Uterus (tissue), 4 donors: ENCODE measurements around the gene DYNC1H1. TPM values are rescaled to one million over a fixed set of nuclear protein-coding genes. Genes with fewer than 3 reads are reported as not detected.

Source experiments
- DNase-seq, 2 donors: peaks; one replicate each; pipeline ENCODE4 v3.0.0-alpha.2; 2019 to 2020
- H3K27ac ChIP-seq, 2 donors: fragments of 200-600 bp; sonication (generic); 1 replicate in 1 of 2; 2 replicates in 1 of 2; pipeline ENCODE4 v1.5.1; 2016 to 2018
- H3K27me3 ChIP-seq, 2 donors: fragments of 200-600 bp; sonication (generic); one replicate each; pipeline ENCODE4 v1.5.1; 2018 to 2019; ENCODE audit warnings: control low read depth in 1 of 2
- H3K36me3 ChIP-seq, 2 donors: fragments of 200-600 bp; sonication (generic); one replicate each; pipeline ENCODE4 v1.5.1; 2019; ENCODE audit warnings: control low read depth in 1 of 2
- H3K4me1 ChIP-seq, 2 donors: fragments of 200-600 bp; sonication (generic); one replicate each; pipeline ENCODE4 v1.5.1; 2018 to 2019; ENCODE audit warnings: control low read depth in 1 of 2
- H3K4me3 ChIP-seq, 2 donors: fragments of 200-600 bp; sonication (generic); 1 replicate in 1 of 2; 2 replicates in 1 of 2; pipeline ENCODE4 v1.5.1; 2018 to 2019; ENCODE audit warnings: mild to moderate bottlenecking in 1 of 2
- H3K9me3 ChIP-seq, 2 donors: fragments of 200-600 bp; sonication (generic); one replicate each; pipeline ENCODE4 v1.5.1; 2019; ENCODE audit warnings: control low read depth in 1 of 2
- POLR2A ChIP-seq, 2 donors: fragments of 450-650 bp; IDR thresholded peaks; one replicate each; pipeline ENCODE4 v1.6.1; 2016; ENCODE audit warnings: antibody characterized with exemption in 2 of 2, mild to moderate bottlenecking in 1 of 2, moderate library complexity in 1 of 2
- intact Hi-C: fragments of 100-400 bp; cut with DNase I; formaldehyde crosslinking; loops from one replicate; pipeline ENCODE4 v1.15.1; 2023; ENCODE audit warnings: low total_unique reads
- total RNA-seq, 4 donors: library from RNA; depleted of rRNA in 3 of 4; stranded (reverse); fragments of >200 nt in 3 of 4; gene quantifications; one replicate each; pipeline versions ENCODE4 v1.1.0 to v1.2.4, GENCODE V29; 2014 to 2023
- TF ChIP-seq, protein P1 (sequence below), 4 experiments: fragments of 200-600 bp in 2 of 4; fragments of 450-650 bp in 2 of 4; sonication (generic) in 2 of 4; IDR thresholded peaks; one replicate each; pipeline ENCODE4 v1.5.1; 2016 to 2019; ENCODE audit warnings: antibody characterized with exemption in 4 of 4, mild to moderate bottlenecking in 2 of 4, moderate library complexity in 1 of 4
- donor health status: DM: yes; HTN: yes; CAD: no.

The DYNC1H1 gene
- total RNA-seq = 100 to 1,000 TPM; 251 to 634 (median 479) TPM

DNA sequence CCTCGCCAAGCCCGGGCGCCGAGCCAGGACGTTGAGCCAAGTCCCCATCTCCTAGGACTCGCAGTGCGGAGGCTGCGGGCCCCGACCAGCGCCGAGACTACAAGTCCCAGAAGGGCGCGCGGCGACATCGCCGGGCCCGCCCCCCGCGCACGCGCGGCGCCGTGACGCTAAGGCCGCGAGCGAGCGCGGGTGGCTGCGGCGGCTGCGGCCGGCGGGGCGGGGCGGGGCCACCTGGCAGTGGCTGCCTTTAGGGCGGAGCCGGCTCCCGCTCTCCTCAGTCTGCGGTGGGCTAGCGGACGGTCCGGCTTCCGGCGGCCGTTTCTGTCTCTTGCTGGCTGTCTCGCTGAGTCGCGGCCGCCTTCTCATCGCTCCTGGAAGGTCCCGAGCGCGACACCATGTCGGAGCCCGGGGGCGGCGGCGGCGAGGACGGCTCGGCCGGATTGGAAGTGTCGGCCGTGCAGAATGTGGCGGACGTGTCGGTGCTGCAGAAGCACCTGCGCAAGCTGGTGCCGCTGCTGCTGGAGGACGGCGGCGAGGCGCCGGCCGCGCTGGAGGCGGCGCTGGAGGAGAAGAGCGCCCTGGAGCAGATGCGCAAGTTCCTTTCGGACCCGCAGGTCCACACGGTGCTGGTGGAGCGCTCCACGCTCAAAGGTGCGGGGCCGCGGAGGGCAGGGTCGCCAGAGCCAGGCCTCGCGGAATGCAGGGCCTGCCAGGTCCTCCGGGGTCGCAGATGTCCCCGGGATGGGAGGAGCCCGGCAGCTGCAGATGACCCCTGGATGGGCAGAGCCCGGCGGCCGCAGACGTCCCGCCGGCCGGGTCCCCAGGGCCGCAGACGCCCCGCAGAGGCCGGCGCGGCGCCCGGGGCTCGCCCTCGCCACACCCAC lies at the start of gene DYNC1H1:
DYNC1H1 (plus strand) TSS at position 277 of the 884 bp plus-strand sequence; CDS start at position 396, 119 bp downstream.
- DNase-seq = peak; percentile 96 to 97
- Histone ChIP-seq H3K9me3 (no peaks in the 10 kb centered on the region), H3K36me3 (no peaks in the 10 kb centered on the region), H3K27me3 (no peaks in the 10 kb centered on the region), H3K4me3 (peak within 1 kb of the TSS; percentile 74 to 78), H3K27ac (peak within 1 kb of the TSS; percentile 90), H3K4me1 (peaks cover 0 to 7% of the 10 kb centered on the region in 2 donors)
- peak; percentile 99 to 100 for TF ChIP-seq POLR2A (IDR thresholded peaks at IDR 0.05)
- TF ChIP-seq, protein P1, sequence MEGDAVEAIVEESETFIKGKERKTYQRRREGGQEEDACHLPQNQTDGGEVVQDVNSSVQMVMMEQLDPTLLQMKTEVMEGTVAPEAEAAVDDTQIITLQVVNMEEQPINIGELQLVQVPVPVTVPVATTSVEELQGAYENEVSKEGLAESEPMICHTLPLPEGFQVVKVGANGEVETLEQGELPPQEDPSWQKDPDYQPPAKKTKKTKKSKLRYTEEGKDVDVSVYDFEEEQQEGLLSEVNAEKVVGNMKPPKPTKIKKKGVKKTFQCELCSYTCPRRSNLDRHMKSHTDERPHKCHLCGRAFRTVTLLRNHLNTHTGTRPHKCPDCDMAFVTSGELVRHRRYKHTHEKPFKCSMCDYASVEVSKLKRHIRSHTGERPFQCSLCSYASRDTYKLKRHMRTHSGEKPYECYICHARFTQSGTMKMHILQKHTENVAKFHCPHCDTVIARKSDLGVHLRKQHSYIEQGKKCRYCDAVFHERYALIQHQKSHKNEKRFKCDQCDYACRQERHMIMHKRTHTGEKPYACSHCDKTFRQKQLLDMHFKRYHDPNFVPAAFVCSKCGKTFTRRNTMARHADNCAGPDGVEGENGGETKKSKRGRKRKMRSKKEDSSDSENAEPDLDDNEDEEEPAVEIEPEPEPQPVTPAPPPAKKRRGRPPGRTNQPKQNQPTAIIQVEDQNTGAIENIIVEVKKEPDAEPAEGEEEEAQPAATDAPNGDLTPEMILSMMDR (IDR thresholded peaks at IDR 0.05) = no peak
- intact Hi-C loops = loop anchor here (5.0 kb wide), 1 partner anchor 123 kb away; the partner anchor contains the start of gene HSP90AA1

DNA sequence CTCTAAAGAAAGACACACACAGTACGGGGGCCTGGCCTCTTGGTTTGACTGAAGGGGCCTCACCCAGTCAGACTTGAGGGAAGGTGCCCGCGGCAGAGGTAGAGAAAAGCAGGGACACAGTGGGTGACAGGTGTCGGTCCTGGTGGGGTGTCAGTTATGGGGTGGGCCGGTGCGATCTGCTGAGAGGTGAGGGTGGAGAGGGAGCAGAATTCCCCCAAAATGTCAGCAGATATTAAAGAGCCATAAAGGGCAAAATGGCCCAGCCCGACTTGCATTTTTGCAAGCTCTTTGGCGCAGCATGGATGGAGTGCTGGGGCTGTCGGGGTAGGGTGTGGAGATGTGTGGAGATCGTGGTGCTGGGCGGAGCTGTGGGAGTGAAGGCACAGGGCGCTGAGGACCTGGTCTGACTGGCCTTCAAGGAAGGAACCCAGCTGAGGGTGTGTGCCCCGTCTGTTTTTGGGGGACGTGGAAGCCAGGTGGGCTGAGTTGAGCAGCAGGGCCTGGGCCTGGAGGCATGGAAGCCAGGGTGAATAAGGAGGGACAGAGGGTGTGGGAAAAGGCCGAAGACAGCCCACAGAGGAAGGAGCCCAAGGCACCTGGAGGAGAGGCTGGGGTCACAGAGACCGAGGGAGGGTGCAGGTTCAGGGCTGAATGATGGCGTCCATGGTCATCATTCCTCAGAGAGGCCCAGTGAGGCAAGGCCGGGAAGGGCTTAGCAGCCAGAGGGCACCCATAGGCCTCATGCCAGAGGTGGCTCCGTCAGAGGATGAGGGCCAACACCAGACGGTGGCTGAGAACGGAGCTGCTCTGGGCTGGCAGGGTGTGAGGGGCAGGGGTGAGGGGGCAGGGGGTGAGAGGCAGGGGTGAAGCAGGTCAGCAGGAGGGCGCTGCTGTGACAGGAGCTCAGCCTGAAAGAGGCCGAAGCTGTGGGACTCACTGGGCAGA lies 48.2 kb upstream of the DYNC1H1 start:
- no peak for DNase-seq
- intact Hi-C loops = no loop called here
- Histone ChIP-seq H3K36me3 (no peaks in the 10 kb centered on the region), H3K4me3 (no peak overlapping the region), H3K4me1 (no peaks in the 10 kb centered on the region), H3K9me3 (no peaks in the 10 kb centered on the region), H3K27me3 (no peaks in the 10 kb centered on the region), H3K27ac (no peak overlapping the region)
- TF ChIP-seq POLR2A (IDR thresholded peaks at IDR 0.05) = no peak
- TF ChIP-seq, protein P1 (IDR thresholded peaks at IDR 0.05) = no peak

DNA sequence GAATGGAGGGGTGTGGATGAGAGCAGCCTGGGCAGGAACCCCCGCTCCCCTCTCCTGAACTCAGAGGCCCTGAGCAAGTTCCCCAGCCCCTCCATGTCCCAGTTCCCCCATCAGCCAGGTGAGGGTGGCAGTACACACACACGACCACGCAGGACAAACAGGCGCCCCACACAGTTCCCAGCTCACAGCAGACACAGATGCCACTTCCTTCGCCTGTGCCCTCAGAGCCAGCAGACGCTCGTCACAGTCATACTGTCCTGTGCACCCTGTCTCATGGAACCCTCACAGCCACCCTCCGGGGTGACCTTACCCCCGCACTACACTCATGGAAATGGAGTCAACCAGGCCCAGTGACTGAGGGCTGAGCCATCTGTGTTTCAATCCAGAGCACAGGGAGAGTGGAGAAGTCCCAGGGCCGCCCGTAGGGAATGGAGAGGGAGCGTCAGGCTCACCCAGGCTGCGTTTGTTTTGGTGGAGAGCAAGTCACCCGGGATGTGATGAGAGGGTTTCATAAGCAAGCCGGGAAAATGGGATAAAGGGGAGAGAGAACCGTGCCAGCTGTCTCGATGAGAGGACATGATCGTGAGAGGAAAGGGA lies 47.5 kb upstream of the DYNC1H1 start:
- Histone ChIP-seq H3K4me3 (no peak overlapping the region), H3K4me1 (no peaks in the 10 kb centered on the region), H3K27ac (no peak overlapping the region), H3K27me3 (no peaks in the 10 kb centered on the region), H3K9me3 (no peaks in the 10 kb centered on the region), H3K36me3 (no peaks in the 10 kb centered on the region)
- DNase-seq = no peak
- intact Hi-C loops = no loop called here
- no peak for TF ChIP-seq POLR2A (IDR thresholded peaks at IDR 0.05)
- TF ChIP-seq, protein P1 (IDR thresholded peaks at IDR 0.05) = no peak

DNA sequence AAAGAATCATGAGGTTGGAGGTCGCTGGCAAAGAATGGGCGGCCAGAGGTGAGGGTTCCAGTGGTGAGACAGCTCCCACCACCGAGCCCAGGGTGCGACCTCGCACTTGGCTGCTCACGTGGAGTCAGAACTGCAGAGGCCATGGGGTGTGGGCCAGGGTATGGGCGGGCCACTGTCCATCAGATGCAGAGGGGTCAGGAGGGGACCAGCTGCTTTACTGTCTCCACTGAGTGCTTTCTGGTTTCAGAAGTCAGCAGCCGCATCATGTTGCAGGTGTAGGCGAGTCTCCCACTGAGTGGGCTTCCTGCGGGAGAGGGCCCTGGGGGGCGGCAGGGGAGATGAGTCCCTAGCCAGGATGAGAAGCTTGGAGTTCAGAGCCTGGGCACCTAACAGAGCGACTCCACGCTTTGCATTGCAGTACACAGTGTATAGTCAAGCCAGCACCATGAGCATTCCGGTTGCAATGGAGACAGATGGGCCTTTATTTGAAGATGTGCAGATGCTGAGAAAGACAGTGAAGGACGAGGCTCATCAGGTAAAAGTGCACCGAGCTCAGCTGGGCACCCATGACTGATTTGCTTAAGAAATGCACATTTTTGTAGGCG lies 46.9 kb upstream of the DYNC1H1 start:
- no peaks in the 10 kb centered on the region for H3K4me1 ChIP-seq
- no peaks in the 10 kb centered on the region for H3K27me3 ChIP-seq
- no peak overlapping the region for H3K27ac ChIP-seq
- no peak for TF ChIP-seq POLR2A (IDR thresholded peaks at IDR 0.05)
- no peak overlapping the region for H3K4me3 ChIP-seq
- intact Hi-C loops = no loop called here
- no peaks in the 10 kb centered on the region for H3K9me3 ChIP-seq
- no peak for DNase-seq
- H3K36me3 ChIP-seq = no peaks in the 10 kb centered on the region
